22Rv1 (cell line): ENCODE data around the gene CYFIP2.

Experiments used
- ZFX ChIP-seq: fragments of 450-650 bp; IDR thresholded peaks from 2 replicates; pipeline ENCODE4 v1.6.1; 2017; ENCODE audit warnings: antibody characterized with exemption, borderline replicate concordance
- TF ChIP-seq, protein P1 (sequence below): fragments of 450-650 bp; IDR thresholded peaks from 2 replicates; pipeline ENCODE4 v1.5.1; 2017; ENCODE audit warnings: mild to moderate bottlenecking

DNA sequence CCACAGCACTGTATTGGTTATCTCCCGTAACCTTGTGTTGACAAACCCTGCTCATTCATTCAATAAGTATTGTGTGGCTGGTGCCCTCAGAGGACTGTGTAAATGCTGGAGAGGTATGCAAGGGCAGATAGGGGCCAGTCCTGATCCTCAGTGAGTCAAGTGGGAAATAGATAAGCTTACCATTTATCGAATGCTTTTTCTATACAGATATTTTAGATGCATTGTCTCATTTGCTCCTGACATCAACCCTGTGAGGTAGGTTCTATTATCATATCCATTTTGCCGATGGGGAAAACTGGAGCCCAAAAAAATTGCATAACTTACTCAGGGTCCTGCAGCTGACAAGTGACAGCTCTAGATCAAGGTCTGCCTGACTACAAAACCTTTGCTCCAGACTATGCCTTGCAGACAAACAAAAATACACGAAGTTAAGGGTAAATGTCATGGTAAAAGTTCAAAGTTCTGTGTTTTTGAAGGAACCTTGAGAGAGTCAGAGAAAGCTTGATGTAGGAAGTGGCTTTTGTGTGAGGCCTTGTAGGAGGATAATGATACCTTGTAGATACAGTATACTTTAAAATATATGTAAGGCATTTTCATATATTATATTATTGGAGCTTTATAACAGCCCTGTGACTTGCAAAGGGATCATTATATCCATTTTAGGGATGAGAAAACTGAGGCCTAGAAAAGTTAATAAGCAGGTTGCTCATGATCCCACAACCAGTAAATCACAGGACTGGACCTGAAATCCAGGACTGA, 22.7 kb downstream of the CYFIP2 start:
- TF ChIP-seq, protein P1, sequence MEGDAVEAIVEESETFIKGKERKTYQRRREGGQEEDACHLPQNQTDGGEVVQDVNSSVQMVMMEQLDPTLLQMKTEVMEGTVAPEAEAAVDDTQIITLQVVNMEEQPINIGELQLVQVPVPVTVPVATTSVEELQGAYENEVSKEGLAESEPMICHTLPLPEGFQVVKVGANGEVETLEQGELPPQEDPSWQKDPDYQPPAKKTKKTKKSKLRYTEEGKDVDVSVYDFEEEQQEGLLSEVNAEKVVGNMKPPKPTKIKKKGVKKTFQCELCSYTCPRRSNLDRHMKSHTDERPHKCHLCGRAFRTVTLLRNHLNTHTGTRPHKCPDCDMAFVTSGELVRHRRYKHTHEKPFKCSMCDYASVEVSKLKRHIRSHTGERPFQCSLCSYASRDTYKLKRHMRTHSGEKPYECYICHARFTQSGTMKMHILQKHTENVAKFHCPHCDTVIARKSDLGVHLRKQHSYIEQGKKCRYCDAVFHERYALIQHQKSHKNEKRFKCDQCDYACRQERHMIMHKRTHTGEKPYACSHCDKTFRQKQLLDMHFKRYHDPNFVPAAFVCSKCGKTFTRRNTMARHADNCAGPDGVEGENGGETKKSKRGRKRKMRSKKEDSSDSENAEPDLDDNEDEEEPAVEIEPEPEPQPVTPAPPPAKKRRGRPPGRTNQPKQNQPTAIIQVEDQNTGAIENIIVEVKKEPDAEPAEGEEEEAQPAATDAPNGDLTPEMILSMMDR: no peak
- no peak for TF ChIP-seq ZFX
